ACC112 (cell line): ENCODE measurements around the gene KDSR.

Experiments
- H2AFZ ChIP-seq: fragments of 200-600 bp; sonication (generic); one replicate; pipeline ENCODE4 v1.6.0; 2017; ENCODE audit warnings: antibody characterized with exemption, low read length; ENCODE audit not compliant: unreplicated experiment
- H3K27ac ChIP-seq: fragments of 200-600 bp; sonication (generic); 2 replicates; pipeline ENCODE4 v1.5.1; 2014; ENCODE audit warnings: low read depth, mild to moderate bottlenecking, antibody characterized with exemption, low read length, moderate library complexity
- H3K27me3 ChIP-seq: fragments of 200-600 bp; sonication (generic); 2 replicates; pipeline ENCODE4 v1.6.1; 2014; ENCODE audit warnings: mild to moderate bottlenecking, antibody characterized with exemption, low read length, moderate library complexity, mixed read lengths; ENCODE audit not compliant: insufficient read depth
- H3K36me3 ChIP-seq: fragments of 200-600 bp; sonication (generic); 2 replicates; pipeline ENCODE4 v1.6.1; 2016; ENCODE audit warnings: mild to moderate bottlenecking, antibody characterized with exemption, low read length, moderate library complexity, mixed read lengths; ENCODE audit not compliant: insufficient read depth
- H3K4me1 ChIP-seq: fragments of 200-600 bp; sonication (generic); one replicate; pipeline ENCODE4 v1.6.1; 2016; ENCODE audit warnings: low read length, mixed read lengths; ENCODE audit not compliant: insufficient read depth, unreplicated experiment, control insufficient read depth
- H3K4me3 ChIP-seq: fragments of 200-600 bp; sonication (generic); 2 replicates; pipeline ENCODE4 v1.5.1; 2014; ENCODE audit warnings: mild to moderate bottlenecking, low read depth, low read length
- H3K79me2 ChIP-seq: fragments of 200-600 bp; sonication (generic); one replicate; pipeline ENCODE4 v1.6.0; 2016; ENCODE audit warnings: low read length; ENCODE audit not compliant: control insufficient read depth, unreplicated experiment, insufficient read depth

The KDSR gene

DNA sequence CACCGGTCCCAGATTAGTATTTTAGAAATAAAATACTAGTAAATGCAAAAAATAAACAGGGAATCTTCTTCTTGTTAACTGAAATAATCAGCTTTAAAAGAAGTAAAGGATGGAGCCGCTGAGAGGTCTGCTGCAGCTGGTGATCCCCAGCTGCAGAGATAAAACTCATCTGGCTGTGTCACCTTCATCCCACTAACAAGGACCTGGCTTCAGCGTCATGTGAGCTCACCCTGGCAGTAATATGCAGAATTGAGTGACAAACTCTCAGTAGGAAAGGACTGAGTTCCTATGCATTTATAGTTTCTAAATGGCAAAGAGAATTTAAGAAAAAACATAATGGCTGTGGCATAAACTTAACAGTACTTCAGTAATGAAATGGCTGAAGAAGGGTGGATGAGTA, 27.9 kb upstream of the KDSR start:
- peaks cover 34% of the 10 kb centered on the region for H3K36me3 ChIP-seq
- no peaks in the 10 kb centered on the region for H3K4me1 ChIP-seq
- no peak overlapping the region for H3K4me3 ChIP-seq
- H2AFZ ChIP-seq = no peak overlapping the region
- no peak overlapping the region for H3K27ac ChIP-seq
- H3K27me3 ChIP-seq = no peaks in the 10 kb centered on the region
- no peaks in the 10 kb centered on the region for H3K79me2 ChIP-seq

- Histone ChIP-seq H3K36me3 (peaks cover 22% of the 10 kb centered on the region), H3K27me3 (no peaks in the 10 kb centered on the region), H2AFZ (no peak overlapping the region), H3K4me3 (no peak overlapping the region), H3K27ac (no peak overlapping the region), H3K4me1 (no peaks in the 10 kb centered on the region), H3K79me2 (no peaks in the 10 kb centered on the region)
Observed at GRCh38 chr18:63387861-63388260, 20.9 kb upstream of the KDSR start.

DNA sequence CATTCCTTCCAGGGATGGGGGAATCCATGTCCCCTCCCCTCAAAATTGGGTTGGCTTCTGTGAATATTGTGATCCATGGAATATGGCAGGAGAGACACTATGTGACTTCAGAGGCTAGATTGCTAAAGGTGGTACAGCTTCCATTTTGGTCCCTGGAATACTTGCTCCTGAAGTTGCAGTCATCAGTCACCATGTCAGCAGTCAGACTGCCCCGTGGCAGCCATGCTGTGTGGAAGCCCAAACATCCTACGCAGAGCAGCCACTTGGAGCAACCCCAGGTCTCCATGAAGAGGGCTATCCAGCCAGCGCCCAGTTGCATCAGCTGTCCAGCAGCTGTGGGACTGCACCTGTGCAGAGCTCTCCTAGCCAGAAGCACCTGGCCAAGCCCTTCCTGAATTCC, 15.8 kb upstream of the KDSR start:
- no peak overlapping the region for H3K4me3 ChIP-seq
- peaks cover 7% of the 10 kb centered on the region for H3K4me1 ChIP-seq
- no peaks in the 10 kb centered on the region for H3K79me2 ChIP-seq
- H3K36me3 ChIP-seq = peaks cover 13% of the 10 kb centered on the region; the same call in 1 of the 2 replicates
- H3K27me3 ChIP-seq = no peaks in the 10 kb centered on the region
- H2AFZ ChIP-seq = no peak overlapping the region
- H3K27ac ChIP-seq = no peak overlapping the region

GRCh38 chr18:63379639-63379962, 12.6 kb upstream of the KDSR start:
- Histone ChIP-seq H3K4me3 (peak overlapping the region; percentile 73), H3K36me3 (peaks cover 13% of the 10 kb centered on the region; the same call in 1 of the 2 replicates), H3K4me1 (peaks cover 10% of the 10 kb centered on the region), H3K79me2 (no peaks in the 10 kb centered on the region), H3K27me3 (no peaks in the 10 kb centered on the region), H2AFZ (peak overlapping the region; percentile 97), H3K27ac (peak overlapping the region; percentile 92)

DNA sequence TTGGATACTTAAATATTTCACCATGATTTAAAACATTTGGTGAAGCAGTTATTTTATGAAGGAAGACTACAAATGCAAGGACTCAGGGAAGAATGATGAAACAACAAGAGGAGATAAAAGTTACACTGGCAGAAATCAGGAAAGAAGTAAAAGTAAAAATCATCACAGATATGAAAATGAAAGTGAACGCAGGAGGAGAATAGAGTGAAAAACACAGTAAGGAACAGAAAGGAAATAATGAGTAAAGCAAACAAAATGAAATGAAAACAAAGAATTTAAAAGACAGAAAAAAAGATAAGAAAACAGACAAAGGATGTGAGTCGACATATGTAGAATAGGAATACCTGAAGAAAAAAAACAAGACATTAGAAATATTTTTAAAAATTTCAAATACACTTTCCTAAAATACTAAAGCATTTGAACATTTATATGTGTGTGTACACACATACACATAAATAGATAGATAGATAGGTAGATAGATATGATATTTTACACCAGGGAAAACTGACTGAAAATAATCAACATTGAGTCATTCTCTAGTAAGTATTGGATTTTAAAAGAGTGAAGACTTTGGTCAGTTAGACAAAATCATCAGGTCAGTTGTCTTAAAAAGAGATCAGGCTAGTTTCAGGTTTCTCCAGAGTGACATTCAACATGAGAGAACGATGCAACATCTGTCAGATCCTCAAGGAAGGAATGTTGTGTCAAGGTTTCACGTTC, 12.1 kb upstream of the KDSR start:
- H3K36me3 ChIP-seq = peaks cover 13% of the 10 kb centered on the region; the same call in 1 of the 2 replicates
- H3K4me1 ChIP-seq = peaks cover 10% of the 10 kb centered on the region
- H2AFZ ChIP-seq = peak overlapping the region; percentile 97
- H3K27me3 ChIP-seq = no peaks in the 10 kb centered on the region
- peak overlapping the region; percentile 92 for H3K27ac ChIP-seq
- no peaks in the 10 kb centered on the region for H3K79me2 ChIP-seq
- H3K4me3 ChIP-seq = peak overlapping the region; percentile 73

- H3K79me2 ChIP-seq = no peaks in the 10 kb centered on the region
- no peak overlapping the region for H2AFZ ChIP-seq
- H3K27me3 ChIP-seq = no peaks in the 10 kb centered on the region
- 0 out of 2 replicates have a peak overlapping the region, but pooled peaks have one; percentile 19 for H3K27ac ChIP-seq
- H3K36me3 ChIP-seq = no peaks in the 10 kb centered on the region
- peaks cover 10% of the 10 kb centered on the region for H3K4me1 ChIP-seq
- no peak overlapping the region for H3K4me3 ChIP-seq
Observed at GRCh38 chr18:63377275-63377980, 10.4 kb upstream of the KDSR start.

DNA sequence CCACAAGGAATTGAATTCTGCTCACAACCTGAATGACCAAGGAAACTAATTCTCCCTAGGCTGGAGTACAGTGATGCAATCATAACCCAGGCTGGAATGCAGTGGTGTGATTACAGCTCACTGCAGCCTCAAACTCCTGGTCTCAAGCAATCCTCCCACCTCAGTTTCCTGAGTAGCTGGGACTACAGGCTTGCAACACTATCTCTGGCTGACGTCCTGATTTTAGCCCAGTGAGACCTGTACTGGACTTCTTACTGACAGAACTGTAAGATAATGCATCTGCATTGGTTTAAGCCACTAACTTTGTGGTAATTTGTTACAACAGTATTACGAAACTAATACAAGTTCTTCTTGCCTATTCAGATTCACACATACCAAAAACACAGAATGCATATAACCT, 9.5 kb upstream of the KDSR start:
- Histone ChIP-seq H3K27me3 (no peaks in the 10 kb centered on the region), H2AFZ (no peak overlapping the region), H3K27ac (peak overlapping the region; percentile 21), H3K79me2 (no peaks in the 10 kb centered on the region), H3K4me1 (peaks cover 10% of the 10 kb centered on the region), H3K4me3 (no peak overlapping the region), H3K36me3 (no peaks in the 10 kb centered on the region)

DNA sequence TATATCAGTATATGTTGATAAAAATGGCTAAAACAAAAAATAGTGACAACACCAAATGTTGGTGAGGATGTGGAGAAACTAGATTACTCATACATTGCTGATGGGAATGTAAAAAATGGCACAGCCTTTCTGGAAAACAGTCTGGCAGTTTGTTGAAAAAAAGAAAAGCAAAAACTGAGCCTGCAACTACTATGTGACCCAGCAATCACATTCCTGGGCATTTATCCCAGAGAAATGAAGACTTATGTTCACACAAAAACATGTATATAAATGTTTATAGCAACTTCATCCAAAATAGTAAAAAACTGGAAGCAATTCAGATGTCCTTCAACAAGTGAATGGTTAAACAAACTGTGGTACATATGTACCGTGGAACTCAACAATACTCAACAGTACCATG, 7.5 kb upstream of the KDSR start:
- H3K27me3 ChIP-seq = no peaks in the 10 kb centered on the region
- no peak overlapping the region for H3K4me3 ChIP-seq
- H3K79me2 ChIP-seq = no peaks in the 10 kb centered on the region
- no peak overlapping the region for H2AFZ ChIP-seq
- no peak overlapping the region for H3K27ac ChIP-seq
- H3K4me1 ChIP-seq = peaks cover 7% of the 10 kb centered on the region
- no peaks in the 10 kb centered on the region for H3K36me3 ChIP-seq

DNA sequence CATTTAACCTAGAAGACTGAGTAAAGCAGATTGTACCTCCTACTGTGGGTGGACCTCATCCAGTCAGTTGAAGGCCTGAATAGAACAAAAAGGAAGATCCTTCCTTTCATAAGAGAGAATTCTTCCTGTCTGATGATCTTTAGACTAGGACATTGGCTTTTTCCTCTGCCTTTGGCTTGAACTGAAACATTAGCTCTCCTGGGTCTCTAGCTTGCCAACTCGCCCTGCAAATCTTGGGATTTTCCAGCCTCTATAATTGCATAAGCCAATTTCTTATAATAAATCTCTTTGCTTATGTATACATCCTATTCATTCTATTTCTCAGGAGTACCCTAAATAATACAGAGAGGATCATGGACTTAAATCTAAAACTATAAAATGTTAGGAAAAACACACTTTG, 6.2 kb upstream of the KDSR start:
- Histone ChIP-seq H3K4me3 (no peak overlapping the region), H3K4me1 (peaks cover 13% of the 10 kb centered on the region), H2AFZ (no peak overlapping the region), H3K27me3 (no peaks in the 10 kb centered on the region), H3K36me3 (no peaks in the 10 kb centered on the region), H3K79me2 (peaks cover 13% of the 10 kb centered on the region), H3K27ac (no peak overlapping the region)

- H2AFZ ChIP-seq = peak overlapping the region; percentile 97
- H3K27me3 ChIP-seq = no peaks in the 10 kb centered on the region
- peak overlapping the region; percentile 99 for H3K4me3 ChIP-seq
- H3K4me1 ChIP-seq = peaks cover 18% of the 10 kb centered on the region
- no peaks in the 10 kb centered on the region for H3K36me3 ChIP-seq
- peaks cover 47% of the 10 kb centered on the region for H3K79me2 ChIP-seq
- peak overlapping the region; percentile 92 for H3K27ac ChIP-seq
Observed at GRCh38 chr18:63368611-63369010, 1.6 kb upstream of the KDSR start.
